ENCODE data around the gene NLRC3.

DNA sequence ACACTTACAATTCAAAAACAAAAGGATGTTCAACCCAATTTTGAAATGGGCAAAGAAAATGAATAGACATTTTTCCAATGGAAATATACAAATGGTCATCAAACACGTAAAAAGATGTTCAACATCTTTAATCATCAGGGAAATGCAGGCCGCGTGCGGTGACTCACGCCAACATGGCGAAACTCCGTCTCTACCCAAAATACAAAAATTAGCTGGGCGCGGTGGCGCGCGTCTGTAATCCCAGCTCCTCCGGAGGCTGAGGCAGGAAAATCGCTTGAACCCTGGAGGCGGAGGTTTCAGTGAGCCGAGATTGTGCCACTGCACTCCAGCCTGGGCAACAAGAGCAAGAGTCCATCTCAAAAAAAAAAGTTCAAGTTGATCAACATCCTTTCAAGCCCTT lies 78.2 kb downstream of the NLRC3 start:
- TF ChIP-seq, protein P1, sequence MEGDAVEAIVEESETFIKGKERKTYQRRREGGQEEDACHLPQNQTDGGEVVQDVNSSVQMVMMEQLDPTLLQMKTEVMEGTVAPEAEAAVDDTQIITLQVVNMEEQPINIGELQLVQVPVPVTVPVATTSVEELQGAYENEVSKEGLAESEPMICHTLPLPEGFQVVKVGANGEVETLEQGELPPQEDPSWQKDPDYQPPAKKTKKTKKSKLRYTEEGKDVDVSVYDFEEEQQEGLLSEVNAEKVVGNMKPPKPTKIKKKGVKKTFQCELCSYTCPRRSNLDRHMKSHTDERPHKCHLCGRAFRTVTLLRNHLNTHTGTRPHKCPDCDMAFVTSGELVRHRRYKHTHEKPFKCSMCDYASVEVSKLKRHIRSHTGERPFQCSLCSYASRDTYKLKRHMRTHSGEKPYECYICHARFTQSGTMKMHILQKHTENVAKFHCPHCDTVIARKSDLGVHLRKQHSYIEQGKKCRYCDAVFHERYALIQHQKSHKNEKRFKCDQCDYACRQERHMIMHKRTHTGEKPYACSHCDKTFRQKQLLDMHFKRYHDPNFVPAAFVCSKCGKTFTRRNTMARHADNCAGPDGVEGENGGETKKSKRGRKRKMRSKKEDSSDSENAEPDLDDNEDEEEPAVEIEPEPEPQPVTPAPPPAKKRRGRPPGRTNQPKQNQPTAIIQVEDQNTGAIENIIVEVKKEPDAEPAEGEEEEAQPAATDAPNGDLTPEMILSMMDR (IDR thresholded peaks at IDR 0.05; ENCODE audit: low read depth, low read length, missing input control), result no peak
- TF ChIP-seq, protein P2, sequence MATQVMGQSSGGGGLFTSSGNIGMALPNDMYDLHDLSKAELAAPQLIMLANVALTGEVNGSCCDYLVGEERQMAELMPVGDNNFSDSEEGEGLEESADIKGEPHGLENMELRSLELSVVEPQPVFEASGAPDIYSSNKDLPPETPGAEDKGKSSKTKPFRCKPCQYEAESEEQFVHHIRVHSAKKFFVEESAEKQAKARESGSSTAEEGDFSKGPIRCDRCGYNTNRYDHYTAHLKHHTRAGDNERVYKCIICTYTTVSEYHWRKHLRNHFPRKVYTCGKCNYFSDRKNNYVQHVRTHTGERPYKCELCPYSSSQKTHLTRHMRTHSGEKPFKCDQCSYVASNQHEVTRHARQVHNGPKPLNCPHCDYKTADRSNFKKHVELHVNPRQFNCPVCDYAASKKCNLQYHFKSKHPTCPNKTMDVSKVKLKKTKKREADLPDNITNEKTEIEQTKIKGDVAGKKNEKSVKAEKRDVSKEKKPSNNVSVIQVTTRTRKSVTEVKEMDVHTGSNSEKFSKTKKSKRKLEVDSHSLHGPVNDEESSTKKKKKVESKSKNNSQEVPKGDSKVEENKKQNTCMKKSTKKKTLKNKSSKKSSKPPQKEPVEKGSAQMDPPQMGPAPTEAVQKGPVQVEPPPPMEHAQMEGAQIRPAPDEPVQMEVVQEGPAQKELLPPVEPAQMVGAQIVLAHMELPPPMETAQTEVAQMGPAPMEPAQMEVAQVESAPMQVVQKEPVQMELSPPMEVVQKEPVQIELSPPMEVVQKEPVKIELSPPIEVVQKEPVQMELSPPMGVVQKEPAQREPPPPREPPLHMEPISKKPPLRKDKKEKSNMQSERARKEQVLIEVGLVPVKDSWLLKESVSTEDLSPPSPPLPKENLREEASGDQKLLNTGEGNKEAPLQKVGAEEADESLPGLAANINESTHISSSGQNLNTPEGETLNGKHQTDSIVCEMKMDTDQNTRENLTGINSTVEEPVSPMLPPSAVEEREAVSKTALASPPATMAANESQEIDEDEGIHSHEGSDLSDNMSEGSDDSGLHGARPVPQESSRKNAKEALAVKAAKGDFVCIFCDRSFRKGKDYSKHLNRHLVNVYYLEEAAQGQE (IDR thresholded peaks at IDR 0.05), result no peak
- TF ChIP-seq RXRA (IDR thresholded peaks at IDR 0.05) (no peak), FOXA1 (IDR thresholded peaks at IDR 0.05) (no peak), TAF1 (conservative IDR thresholded peaks at IDR 0.05) (no peak), HNF4A (conservative IDR thresholded peaks at IDR 0.05) (no peak), GABPA (IDR thresholded peaks at IDR 0.05 in 1 of 2, conservative IDR thresholded peaks at IDR 0.05 in 1 of 2) (no peak), JUND (IDR thresholded peaks at IDR 0.05) (no peak), YY1 (IDR thresholded peaks at IDR 0.05) (no peak), SP1 (IDR thresholded peaks at IDR 0.05) (no peak)
- TF ChIP-seq, protein P3, sequence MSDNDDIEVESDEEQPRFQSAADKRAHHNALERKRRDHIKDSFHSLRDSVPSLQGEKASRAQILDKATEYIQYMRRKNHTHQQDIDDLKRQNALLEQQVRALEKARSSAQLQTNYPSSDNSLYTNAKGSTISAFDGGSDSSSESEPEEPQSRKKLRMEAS (IDR thresholded peaks at IDR 0.05), result no peak
